K562 (cell line): ENCODE data around the gene NOCT. TPM values are rescaled to one million over a fixed set of nuclear protein-coding genes. Genes with fewer than 3 reads are reported as not detected.
A peak's percentile ranks its signal among the peaks of the same experiment; 100 is the strongest.

Experiments used
- ARID3B ChIP-seq: fragments of 250-450 bp; sonication (Bioruptor Pico); IDR thresholded peaks from 2 replicates; pipeline ENCODE4 v1.4.0; 2020; ENCODE audit warnings: borderline replicate concordance
- CTBP1 ChIP-seq: fragments of 450-650 bp; IDR thresholded peaks from 2 replicates; pipeline ENCODE4 v1.6.1; 2016; ENCODE audit warnings: borderline replicate concordance
- DDX20 ChIP-seq: fragments of 450-650 bp; IDR thresholded peaks from 2 replicates; pipeline ENCODE4 v1.6.1; 2016; ENCODE audit warnings: missing genetic modification characterization, low read depth, mild to moderate bottlenecking, missing compliant biosample characterization, moderate library complexity
- E2F8 ChIP-seq: fragments of 450-650 bp; IDR thresholded peaks from 2 replicates; pipeline ENCODE4 v1.7.1; 2018; ENCODE audit warnings: mild to moderate bottlenecking, low read depth; ENCODE audit not compliant: partially characterized antibody
- FOXM1 ChIP-seq, 2 experiments: fragments of 450-650 bp in 1 of 2; sonication (generic) in 1 of 2; formaldehyde crosslinking in 1 of 2; IDR thresholded peaks; 2 replicates each; pipeline versions ENCODE4 v1.6.1 to v1.9.0; 2017 to 2022; ENCODE audit warnings: low read depth in 2 of 2, mild to moderate bottlenecking in 2 of 2, missing genetic modification reagents in 1 of 2, moderate library complexity in 1 of 2
- FOXP4 ChIP-seq: sonication (generic); formaldehyde crosslinking; IDR thresholded peaks from 2 replicates; pipeline ENCODE4 v1.8.0; 2022; ENCODE audit warnings: mild to moderate bottlenecking, missing genetic modification reagents, borderline replicate concordance
- GTF2A2 ChIP-seq: IDR thresholded peaks from 2 replicates; pipeline ENCODE4 v1.6.1; 2016; ENCODE audit warnings: mild to moderate bottlenecking, missing genetic modification characterization, missing compliant biosample characterization
- HBP1 ChIP-seq: fragments of 450-650 bp; formaldehyde crosslinking; IDR thresholded peaks from 2 replicates; pipeline ENCODE4 v1.4.0; 2022; ENCODE audit warnings: missing genetic modification characterization
- HDAC2 ChIP-seq: fragments of 450-650 bp; IDR thresholded peaks from 2 replicates; pipeline ENCODE4 v1.6.1; 2016; ENCODE audit warnings: mild to moderate bottlenecking
- HNRNPH1 ChIP-seq: fragments of 200-400 bp; formaldehyde crosslinking; optimal IDR thresholded peaks from 2 replicates; pipeline ENCODE3; 2017; ENCODE audit warnings: low read depth, mild to moderate bottlenecking, low read length, moderate library complexity
- IRF9 ChIP-seq: fragments of 450-650 bp; IDR thresholded peaks from 2 replicates; pipeline ENCODE4 v1.6.1; 2016; ENCODE audit warnings: missing biosample characterization, missing genetic modification characterization
- NEUROD1 ChIP-seq: fragments of 150-350 bp; IDR thresholded peaks from 2 replicates; pipeline ENCODE4 v1.6.1; 2014; ENCODE audit warnings: borderline replicate concordance, low read length, low read depth; ENCODE audit not compliant: partially characterized antibody
- ZBTB33 ChIP-seq: sonication (generic); formaldehyde crosslinking; IDR thresholded peaks from 2 replicates; pipeline ENCODE4 v1.8.1; 2023; ENCODE audit warnings: mild to moderate bottlenecking, missing genetic modification reagents
- ZNF384 ChIP-seq: IDR thresholded peaks from 2 replicates; pipeline ENCODE4 v1.6.1; 2012; ENCODE audit warnings: low read depth, low read length, improper control_type of control experiment
- polyA plus RNA-seq, 8 experiments: library from polyadenylated mRNA; depleted of rRNA in 4 of 8; stranded (reverse) in 5 of 8; unstranded in 3 of 8; fragments of >200 nt; fragmentation: Nextera tagmentation in 2 of 8; fragmentation: Illumina TruSeq in 1 of 8; extraction: Ambion mirVana in 2 of 8; extraction: Trizol in 1 of 8; gene quantifications; 2 replicates each; pipeline versions ENCODE4 v1.2.1 to v1.2.3, GENCODE V29; 2011 to 2014; ENCODE audit warnings: inconsistent platforms in 1 of 8, missing spikeins in 1 of 8
- total RNA-seq, 7 experiments: library from RNA; depleted of rRNA in 6 of 7; stranded (reverse); fragments of >200 nt in 6 of 7; fragmentation: Illumina TruSeq in 2 of 7; extraction: Trizol in 2 of 7; gene quantifications; 2 replicates each; pipeline versions ENCODE4 v1.2.1 to v1.2.3, GENCODE V29; 2011 to 2021; ENCODE audit warnings: low replicate concordance in 1 of 7

NOCT gene
- total and polyA plus RNA-seq, 9 of the 15 experiments (the other 6 are each of a cell fraction or from before 2014, with no cell fraction given), result 1.3 to 20.2 (median 11.1) TPM

- TF ChIP-seq ARID3B (no peak), IRF9 (tag) (no peak), FOXP4 (CRISPR knock-in tag) (no peak), CTBP1 (peak; percentile 51; the same call in 1 of the 2 replicates), E2F8 (peak; percentile 93), DDX20 (tag) (no peak), HDAC2 (no peak; the same call in none of the 2 replicates), HNRNPH1 (no peak), GTF2A2 (tag) (no peak), ZNF384 (0 out of 2 replicates have a peak, but pooled peaks have one; percentile 24), HBP1 (CRISPR knock-in tag) (no peak), FOXM1 (IDR thresholded peaks at IDR 0.05; ENCODE audit: low read depth) (peak; percentile 70), FOXM1 (CRISPR knock-in tag; IDR thresholded peaks at IDR 0.05; ENCODE audit: low read depth) (0 out of 2 replicates have a peak, but pooled peaks have one; percentile 10), NEUROD1 (peak; percentile 86), ZBTB33 (no peak)
Measured at GRCh38 chr4:139082750-139083606, 67.4 kb downstream of the NOCT start (continued).
